GM19397 (cell line): ENCODE measurements around the gene PIAS1.

Experiments
- ATAC-seq: cut with Tn5 transposase; IDR thresholded peaks from one replicate; pipeline ENCODE4 v1.9.1; 2021; ENCODE audit warnings: mild to moderate bottlenecking, moderate library complexity; ENCODE audit not compliant: unreplicated experiment

The PIAS1 gene

GRCh38 chr15:68062214-68062613 is 8.1 kb downstream of the PIAS1 start:
- ATAC-seq: no peak

GRCh38 chr15:68062946-68063465 is 8.9 kb downstream of the PIAS1 start:
- ATAC-seq: no peak

GRCh38 chr15:68063606-68064005 is 9.5 kb downstream of the PIAS1 start:
- ATAC-seq: no peak

- ATAC-seq: no peak
Measured at GRCh38 chr15:68073576-68074288, 19.6 kb downstream of the PIAS1 start.

DNA sequence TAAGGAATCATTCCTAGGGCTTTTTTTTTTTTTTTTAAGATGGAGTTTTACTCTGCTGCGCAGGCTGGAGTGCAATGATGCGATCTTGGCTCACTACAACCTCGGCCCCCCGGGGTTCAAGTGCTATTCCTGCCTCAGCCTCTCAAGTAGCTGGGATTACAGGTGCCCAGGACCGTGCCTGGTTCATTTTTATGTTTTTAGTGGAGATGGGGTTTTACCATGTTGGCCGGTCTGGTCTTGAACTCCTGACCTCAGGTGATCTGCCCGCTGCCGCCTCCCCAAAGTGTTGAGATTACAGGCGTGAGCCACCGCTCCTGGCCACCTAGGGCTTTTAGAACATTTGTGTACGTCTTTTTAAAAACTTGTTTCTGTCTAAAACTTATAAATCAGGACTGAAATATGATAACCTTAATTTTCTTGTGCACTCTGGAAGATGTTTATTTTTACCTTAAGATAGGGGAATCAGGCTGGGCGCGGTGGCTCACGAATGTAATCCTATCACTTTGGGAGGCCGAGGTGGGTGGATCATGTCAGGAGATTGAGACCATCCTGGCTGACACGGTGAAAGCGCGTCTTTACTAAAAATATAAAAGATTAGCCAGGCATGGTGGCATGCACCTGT is 21.8 kb downstream of the PIAS1 start:
- ATAC-seq: no peak

GRCh38 chr15:68078365-68078764 is 24.2 kb downstream of the PIAS1 start:
- no peak for ATAC-seq

GRCh38 chr15:68080334-68080733 is 26.2 kb downstream of the PIAS1 start:
- ATAC-seq: no peak

DNA sequence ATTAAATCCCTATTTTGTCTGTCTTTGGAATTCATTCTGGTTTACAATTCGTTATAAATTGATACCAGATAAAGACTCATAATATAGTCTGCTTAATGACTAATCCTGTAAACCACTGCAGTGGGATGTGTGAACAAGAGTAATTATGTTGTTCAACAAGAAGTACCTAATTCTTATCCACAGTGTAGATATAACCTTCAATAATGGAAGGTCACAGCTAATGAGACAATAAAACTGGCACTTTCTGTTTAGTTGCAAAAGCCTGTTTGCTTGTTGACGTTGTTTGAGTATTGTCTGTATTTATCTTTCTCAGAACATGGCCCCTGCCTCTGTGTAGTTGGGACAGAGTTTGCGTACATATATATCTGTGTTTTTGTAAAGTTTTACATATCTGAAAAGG is 26.7 kb downstream of the PIAS1 start:
- ATAC-seq: no peak

DNA sequence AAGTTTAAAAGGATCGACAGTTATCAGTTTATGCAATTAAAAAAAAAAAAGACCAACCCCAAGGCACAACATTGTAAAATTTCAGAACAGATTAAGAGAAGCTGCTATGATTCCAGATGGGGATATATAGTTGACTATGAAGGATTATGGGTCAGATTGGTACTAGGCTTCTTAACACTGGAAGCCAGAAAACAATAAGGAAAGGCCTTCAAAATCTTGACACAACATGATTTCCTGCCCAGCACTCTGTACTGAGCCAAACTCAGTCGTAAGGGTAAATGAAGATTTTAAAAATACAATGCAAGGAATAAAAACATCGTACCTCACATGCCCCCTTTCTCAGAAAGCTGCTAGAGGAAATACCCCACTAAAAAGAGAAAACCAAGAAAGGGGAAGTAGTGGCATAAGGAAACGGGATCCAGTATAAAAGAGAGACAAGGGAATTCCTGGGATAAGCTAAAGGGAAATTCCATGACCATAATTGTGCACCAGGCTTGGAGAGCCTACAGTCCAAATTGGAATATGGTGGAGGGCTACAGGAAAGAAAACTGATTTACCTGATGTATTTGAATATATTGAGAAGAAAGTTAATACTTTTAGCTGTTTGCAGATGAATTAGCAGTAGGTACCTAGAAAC is 27.9 kb downstream of the PIAS1 start:
- ATAC-seq: no peak

DNA sequence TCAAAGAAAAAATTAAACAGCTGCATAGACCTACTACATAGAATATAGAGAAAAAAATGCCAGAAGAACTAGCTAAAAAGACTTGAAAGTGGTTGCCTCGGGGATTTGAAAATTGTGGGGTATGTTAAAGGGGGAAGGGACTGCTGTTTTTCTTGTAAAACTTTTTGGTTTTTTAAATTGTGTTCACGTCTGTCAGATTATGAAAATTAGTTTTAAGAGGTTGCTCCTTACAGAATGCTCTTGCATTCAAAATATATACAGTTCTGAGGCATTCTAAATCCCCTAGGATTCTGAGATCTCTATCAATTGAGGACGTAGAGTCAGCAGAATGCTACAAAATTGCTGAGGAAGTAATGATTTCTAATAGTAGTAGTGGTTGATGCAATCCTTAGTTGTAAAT is 28.6 kb downstream of the PIAS1 start:
- no peak for ATAC-seq

DNA sequence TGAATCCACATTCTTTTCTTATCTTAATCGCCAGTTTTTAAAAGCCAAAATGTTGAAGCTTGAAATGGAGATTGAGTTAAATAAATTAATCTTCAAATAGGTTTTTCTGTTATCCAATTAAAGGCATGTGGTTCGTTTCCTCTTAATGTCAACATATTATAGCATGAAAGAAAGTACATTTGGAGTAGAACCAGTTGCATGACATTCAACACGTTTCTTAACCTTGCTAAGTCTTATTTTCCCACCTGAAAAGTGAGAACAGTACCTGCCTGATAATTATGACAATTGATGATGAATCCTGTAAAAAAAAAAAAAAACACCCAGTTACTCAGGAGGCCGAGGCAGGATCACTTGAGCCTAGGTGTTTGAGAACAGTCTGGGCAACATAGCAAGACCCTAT is 29.3 kb downstream of the PIAS1 start:
- no peak for ATAC-seq

DNA sequence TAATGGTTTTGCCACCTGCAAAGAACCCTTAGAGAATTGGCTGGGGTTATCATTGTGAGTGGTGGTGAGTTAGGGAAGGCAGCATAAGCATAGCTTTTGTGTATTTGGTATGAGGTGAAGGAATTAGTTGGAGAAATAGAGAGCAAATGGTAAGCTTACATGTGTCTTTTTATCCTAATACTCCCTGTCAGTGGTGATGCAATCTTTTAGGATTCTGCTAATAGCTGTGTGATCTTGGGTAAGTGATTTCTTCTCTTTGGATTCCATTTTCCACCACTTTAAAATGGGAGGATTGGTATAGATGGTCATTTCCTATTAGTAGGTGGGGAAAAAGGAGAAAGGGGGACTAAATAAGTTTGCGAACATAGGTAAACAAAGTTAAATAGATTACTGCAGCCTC is 30.9 kb downstream of the PIAS1 start:
- ATAC-seq: no peak

GRCh38 chr15:68091743-68092142 is 37.6 kb downstream of the PIAS1 start:
- no peak for ATAC-seq

DNA sequence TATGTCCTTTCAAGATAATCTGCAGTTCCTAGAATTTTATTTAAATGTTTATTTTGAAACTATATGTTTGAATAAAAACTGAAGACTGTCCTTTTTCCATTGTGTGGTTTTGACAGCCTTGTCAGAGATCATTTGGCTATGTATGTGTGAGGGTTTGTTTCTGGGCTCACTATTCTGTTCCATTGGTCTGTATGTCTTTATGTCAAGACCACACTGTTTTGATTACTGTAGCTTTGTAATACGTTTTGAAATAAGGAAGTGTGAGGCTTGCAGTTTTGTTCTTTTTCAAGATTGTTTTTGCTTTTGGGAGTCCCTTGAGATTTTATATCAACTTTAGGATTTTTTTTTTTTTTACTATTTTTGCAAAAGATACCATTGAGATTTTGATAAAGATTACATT is 42.0 kb downstream of the PIAS1 start:
- ATAC-seq: no peak

DNA sequence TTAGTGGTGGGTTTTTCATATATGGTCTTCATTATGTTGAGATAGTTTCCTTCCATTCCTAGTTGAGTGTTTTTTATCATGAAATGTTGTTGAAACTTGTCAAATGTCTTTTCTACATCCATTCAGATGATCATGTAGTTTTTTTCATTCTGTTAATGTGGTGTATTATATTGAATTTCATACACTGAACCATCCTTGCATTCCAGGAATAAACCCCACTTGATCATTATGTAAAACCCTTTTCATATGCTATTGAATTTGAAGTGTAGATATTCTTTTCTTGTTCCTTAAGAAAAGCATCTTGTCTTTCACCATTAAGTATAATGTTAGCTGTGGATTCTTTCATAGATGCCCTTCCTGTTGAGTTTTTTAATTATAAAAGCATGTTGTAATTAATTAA is 42.9 kb downstream of the PIAS1 start:
- no peak for ATAC-seq

DNA sequence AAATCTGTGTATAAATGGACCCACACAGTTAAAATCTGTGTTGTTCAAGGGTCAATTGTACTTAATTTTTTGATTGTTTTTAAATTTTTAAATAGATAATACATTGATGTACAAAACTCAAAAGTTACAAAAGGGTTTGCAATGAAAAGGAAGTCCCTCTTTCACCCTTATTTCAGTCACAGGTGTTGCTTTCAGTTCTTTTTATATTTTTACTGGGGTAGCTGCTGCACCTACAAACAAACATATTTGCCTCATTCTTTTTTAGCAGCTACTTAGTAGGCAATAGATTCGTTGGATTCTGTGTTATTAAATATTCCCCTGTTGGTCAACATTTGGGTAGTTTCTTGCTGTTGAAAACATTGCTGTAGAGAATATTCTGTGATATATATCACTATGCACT is 44.4 kb downstream of the PIAS1 start:
- ATAC-seq: no peak

DNA sequence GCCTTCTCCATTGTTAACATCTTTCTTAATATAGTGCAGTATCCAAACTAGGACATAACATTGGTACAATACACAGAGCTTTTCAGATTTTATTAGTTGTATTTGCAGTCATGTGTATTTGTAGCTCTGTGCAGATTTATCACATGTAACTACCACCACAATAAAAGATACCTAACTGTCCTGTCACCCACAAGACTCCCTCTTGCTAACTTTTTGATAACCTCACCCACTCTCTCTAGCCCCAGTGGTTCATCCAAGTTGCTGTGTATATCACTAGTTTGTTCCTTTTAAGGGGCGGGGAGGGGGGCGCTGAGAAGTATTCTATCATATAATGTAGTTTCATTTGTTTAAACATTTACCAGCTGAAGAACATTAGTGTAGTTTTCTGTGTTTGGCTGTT is 46.1 kb downstream of the PIAS1 start:
- ATAC-seq: no peak

DNA sequence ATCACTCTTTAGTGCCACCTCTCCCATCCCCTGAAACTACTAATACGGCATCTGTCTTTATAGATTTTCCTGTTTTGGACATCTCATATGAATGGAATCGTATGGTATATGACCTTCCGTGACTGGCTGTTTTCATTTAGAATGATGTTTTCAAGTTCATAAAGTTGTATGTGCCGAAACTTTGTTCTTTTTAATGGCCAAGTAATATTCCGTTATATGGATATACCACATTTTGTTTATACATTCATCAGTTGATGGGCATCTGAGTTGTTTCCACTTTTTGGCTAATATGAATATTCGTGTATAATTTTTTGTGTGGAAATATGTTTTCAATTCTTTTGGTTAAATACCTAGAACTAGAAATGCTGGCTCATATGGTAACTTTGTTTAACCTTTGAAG is 49.5 kb downstream of the PIAS1 start:
- no peak for ATAC-seq

GRCh38 chr15:68106656-68107055 is 52.5 kb downstream of the PIAS1 start:
- ATAC-seq: no peak

GRCh38 chr15:68107142-68107541 is 53.0 kb downstream of the PIAS1 start:
- no peak for ATAC-seq

DNA sequence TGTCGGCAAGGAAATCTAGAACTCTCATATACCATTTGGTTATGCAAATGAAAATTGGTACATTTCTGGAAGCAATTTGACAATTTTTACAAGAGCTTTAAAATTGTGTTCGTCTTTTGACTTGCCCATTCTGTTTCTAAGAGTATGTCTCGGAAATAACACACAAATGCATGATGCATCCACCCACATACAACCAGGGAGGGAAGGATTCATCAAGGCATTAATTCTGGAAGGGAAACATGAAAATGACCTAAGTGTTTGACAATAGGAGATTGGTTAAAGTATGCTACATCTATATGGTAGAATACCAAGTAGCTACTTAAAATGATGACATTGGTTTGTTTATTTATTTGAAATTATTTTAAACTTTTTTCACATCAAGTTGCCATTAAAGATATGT is 58.6 kb downstream of the PIAS1 start:
- no peak for ATAC-seq

GRCh38 chr15:68113273-68113672 is 59.2 kb downstream of the PIAS1 start:
- no peak for ATAC-seq
